Measurements from ENCODE around the gene COL5A3.
A peak's percentile ranks its signal among the peaks of the same experiment; 100 is the strongest.
"Not testable (repeated sequence)": the region's sequence is repeated elsewhere in the genome, so short reads cannot be mapped to it uniquely, and the experiment has no call there.

Gene COL5A3

GRCh38 chr19:10010247-10010691, at the start of gene COL5A3:
Gene COL5A3 (minus strand): TSS chr19:10010504. CDS start chr19:10010385, 119 bp downstream.
- DNase-seq, result no peak

DNA sequence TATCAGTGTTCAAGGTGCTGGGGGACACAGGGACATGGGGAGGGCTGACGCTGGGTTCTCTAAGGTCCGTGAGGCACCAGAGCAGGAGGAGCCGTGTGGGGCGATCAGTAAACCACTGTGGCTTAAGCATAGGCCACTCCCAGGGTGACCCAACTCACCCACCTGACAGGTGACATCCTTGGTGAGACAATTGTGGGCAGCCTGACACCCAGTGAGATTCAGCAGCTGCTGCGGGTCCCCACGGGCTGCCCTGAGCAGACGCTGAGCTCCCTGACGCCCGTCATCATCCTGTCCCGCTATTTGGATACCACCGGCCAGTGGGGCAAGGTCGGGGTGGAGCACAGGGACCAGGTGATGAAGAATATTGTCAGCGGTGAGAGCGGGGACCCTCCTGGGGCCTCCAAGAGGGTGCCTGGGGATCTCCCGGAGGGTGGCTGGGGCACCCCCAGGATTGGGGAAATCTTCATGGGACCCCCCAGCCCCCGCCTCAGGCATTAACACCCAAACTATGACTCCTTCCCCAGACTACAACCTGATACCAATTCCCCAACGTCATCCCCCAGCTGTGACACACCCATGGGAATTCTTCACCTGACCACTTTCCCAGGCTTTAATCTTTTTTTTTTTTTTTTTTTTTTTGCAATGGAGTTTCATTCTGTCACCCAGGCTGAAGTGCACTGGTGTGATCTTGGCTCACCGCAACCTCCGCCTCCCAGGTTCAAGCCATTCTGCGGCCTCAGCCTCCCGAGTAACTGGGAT, 42.5 kb upstream of the COL5A3 start:
- DNase-seq, result no peak

- no peak for DNase-seq
Measured at GRCh38 chr19:10049626-10050025, 39.3 kb upstream of the COL5A3 start.

DNA sequence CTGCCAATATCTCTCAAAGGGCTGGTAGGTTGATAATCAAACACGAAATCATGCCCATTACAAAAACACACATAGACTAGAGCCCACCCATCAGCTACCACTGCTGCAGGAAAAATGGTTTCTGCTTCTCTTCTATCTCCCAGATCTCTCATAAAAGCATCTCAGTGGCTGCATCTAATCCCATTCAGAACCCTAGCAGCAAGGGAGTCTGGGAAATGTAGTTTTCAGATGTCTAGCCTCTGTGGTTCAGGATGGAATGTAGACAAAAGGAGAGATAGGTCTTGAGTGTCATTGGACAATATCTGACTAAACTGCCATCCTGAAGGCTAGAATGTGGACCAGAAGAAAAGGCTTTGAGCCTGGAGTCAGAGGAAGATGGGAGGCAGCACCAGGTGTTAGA, 35.1 kb upstream of the COL5A3 start:
- DNase-seq, result no peak

GRCh38 chr19:10044390-10044789, 34.1 kb upstream of the COL5A3 start:
- DNase-seq, result no peak

GRCh38 chr19:10043286-10043927, 33.1 kb upstream of the COL5A3 start:
- DNase-seq, result peak in 1 of 2 experiments; percentile 32

GRCh38 chr19:10037809-10038208, 27.5 kb upstream of the COL5A3 start:
- no peak for DNase-seq

GRCh38 chr19:10037367-10037766, 27.1 kb upstream of the COL5A3 start:
- DNase-seq, result no peak

DNA sequence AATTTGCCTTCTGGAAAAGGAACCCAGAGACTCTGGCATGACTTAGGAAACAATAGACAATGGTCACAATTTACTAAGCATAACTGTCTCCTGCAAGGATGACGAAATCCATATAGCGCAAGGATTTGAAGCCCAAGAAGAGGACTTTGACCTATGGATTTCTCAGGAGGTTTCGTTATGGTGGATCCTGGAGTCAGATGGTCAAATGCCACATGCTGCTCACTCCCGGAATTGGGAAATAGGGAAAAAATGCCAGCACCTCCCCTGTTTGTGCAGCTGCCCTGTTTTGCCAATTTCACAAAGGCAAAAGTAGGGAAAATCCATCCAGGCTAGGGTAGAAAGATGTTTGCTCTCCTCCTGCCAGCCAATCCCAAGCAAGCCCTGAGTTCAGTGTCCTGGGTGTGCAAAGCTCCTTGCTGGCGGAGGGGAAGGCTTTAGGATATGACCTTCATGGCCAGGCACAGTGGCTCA, 26.3 kb upstream of the COL5A3 start:
- DNase-seq, result no peak

DNA sequence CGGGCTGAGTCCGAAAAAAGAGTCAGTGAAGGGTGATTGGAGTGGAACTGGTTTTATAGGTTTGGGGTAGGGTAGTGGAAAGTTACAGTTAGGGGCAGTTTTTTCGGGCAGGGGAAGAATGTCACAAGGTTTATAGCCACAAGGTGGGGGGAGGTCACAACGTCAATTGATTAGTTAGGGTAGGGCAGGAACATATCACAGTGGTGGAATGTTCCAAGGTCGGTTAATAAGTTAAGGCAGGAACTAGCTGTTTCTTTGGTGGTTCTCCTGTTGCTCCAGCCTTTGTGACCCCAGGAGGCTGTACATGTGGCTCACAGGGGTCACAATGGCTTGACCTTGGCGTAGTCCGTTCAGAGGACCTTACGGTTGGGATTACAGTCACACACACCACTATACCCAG, 23.3 kb upstream of the COL5A3 start:
- no peak for DNase-seq

- peak; percentile 89 to 90 for DNase-seq
Measured at GRCh38 chr19:10027158-10027997, 17.1 kb upstream of the COL5A3 start.

DNA sequence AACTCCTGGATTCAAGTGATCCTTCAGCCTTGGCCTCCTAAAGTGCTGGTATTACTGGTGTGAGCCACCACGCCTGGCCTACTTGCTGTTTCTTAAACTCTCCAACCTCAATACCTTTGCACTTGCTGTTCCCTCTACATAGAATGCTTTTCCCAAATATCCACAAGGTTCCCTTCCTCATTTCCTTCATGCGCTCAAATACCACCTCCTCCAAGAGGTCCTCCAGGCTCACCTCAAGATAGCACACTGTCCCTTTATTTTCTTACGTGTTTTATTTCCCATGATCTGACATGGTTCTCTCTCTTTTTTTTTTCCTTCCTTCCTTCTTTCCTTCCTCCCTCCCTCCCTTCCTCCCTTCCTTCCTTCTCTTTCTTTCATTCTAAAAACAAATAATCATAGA, 16.4 kb upstream of the COL5A3 start:
- no peak for DNase-seq

GRCh38 chr19:10023096-10023495, 12.8 kb upstream of the COL5A3 start:
- not testable (repeated sequence) for DNase-seq

- DNase-seq, result no peak
Measured at GRCh38 chr19:10021863-10022262, 11.6 kb upstream of the COL5A3 start.

- no peak for DNase-seq
Measured at GRCh38 chr19:10021446-10021845, 11.1 kb upstream of the COL5A3 start.

GRCh38 chr19:10020851-10021250, 10.5 kb upstream of the COL5A3 start:
- no peak for DNase-seq

DNA sequence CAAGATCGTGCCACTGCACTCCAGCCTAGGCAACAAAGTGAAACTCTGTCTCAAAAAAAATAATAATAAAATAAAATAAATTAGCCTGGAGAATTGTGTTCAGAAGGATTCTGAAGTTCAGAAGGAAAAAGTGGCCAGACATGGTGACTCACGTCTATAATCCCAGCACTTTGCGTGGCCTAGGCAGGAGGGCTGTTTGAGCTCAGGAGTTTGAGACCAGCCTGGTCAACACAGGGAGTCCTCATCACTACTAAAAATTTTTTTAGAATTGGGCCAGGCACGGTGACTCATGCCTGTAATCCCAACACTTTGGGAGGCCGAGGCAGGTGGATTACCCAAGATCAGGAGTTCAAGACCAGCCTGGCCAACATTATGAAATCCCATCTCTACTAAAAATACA, 8.9 kb upstream of the COL5A3 start:
- DNase-seq, result no peak

DNA sequence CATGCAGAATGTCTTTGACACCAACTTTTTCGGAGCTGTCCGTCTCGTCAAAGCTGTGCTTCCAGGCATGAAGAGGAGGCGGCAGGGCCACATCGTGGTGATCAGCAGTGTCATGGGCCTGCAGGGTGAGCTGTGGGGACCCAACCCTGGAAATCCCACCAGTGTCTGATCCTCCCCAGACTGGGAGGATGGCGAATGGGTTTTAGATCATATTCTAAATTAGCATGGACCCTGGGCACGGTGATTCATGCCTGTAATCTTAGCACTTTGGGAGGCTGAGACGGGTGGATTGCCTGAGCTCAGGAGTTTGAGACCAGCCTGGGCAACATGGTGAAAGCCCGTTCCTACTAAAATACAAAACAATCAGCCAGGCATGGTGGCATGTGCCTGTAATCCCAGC, 8.5 kb upstream of the COL5A3 start:
- DNase-seq, result no peak

DNA sequence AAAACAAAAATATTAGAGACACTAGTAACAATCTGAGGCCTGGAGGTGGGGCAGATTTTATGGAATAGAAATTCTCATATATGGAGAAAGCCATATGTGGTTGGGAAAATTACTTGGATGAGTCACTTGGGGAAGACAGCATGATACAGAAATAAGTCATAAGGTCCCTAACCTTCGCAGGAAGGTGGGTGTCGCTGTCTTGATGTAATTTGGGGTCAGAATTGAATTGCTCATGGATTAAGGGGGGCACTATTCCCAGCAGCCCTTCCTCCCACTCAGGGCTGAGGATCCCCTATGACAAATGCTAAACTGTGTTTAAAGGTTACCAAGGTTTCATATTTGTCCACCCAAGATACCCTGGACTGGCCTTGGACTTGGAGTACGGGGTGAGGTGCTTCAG, 8.0 kb upstream of the COL5A3 start:
- DNase-seq, result no peak

DNA sequence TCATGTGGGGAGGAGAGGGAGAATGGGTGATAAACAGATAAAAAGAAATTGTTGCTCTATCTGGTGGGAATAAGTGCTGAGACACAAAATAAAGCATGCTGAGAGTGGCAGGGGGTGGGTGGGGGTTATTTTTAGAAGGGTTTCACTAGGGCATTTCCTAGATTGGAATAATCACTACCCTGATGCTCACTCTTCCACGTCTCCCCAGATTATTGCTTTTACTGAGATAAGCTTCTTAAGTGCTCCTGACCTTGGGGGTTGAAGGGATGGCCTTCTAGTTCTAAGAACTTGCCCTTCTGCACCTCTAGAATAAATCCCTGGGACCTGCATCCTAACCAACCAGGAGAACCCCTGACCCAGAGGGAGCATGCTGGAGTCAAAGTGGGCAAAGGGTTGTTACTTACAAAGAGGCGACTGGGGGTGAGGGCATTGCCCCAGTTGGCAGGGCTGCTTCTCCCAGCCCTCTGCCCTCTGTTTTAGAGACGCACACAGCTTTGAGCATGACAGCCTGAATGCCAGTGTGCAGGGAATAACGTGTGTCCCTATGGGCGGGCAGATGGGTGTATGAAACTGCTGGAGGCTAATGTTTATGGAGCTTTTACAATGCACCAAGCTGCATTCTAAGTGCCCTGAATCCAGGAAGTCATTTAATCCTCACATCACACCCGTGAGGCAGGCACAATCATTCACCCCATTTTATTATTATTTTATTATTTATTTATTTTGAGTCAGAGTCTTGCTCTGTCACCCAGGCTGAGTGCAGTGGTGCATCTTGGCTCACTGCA, 3.7 kb upstream of the COL5A3 start:
- DNase-seq, result no peak

DNA sequence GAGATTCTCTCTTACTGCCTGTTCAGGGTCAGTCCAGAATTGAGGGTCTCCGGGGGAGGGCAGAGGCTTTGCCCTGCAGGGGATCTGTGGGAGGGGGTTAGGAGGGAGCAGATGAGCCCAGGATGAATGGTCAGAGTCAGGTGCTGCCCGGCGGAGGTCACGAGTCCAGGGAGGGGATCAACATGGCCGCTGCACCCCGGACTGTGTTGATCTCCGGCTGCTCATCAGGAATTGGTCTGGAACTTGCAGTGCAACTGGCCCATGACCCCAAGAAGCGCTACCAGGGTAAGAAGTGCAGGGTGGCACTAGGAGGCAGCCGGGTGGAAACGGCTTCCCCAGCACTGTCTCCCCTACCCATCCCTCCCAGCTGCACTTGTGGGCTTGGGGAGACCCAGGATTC, 3.0 kb upstream of the COL5A3 start, which contains the start of gene RDH8:
RDH8 (plus strand) TSS at position 168 of the 400 bp plus-strand sequence; CDS start at position 183, 15 bp downstream.
- no peak for DNase-seq

GRCh38 chr19:10011974-10012373, 1.7 kb upstream of the COL5A3 start:
- DNase-seq, result no peak

GRCh38 chr19:10010939-10011338, 635 bp upstream of the COL5A3 start:
- DNase-seq, result no peak

Data from NCI-H2081 (cell line).